Esophagus squamous epithelium (tissue), 5 donors: ENCODE data around the gene POMC. TPM values are rescaled to one million over a fixed set of nuclear protein-coding genes. Genes with fewer than 3 reads are reported as not detected.
A peak's percentile ranks its signal among the peaks of the same experiment; 100 is the strongest.
"Not testable (repeated sequence)": the region's sequence is repeated elsewhere in the genome, so short reads cannot be mapped to it uniquely, and the experiment has no call there.

ENCODE experiments used
- DNase-seq: peaks from one replicate; lab custom pipeline; 2025; lab: John Stamatoyannopoulos, UW
- H3K27ac ChIP-seq, 4 donors: fragments of 200-600 bp; sonication (generic); one replicate each; pipeline ENCODE4 v1.5.1; 2016 to 2019; ENCODE audit warnings: mild to moderate bottlenecking in 1 of 4
- H3K27me3 ChIP-seq, 4 donors: fragments of 200-600 bp; sonication (generic); 1 replicate in 3 of 4; 2 replicates in 1 of 4; pipeline versions ENCODE4 v1.5.1 to v1.6.0; 2017 to 2021; ENCODE audit warnings: antibody characterized with exemption in 1 of 4
- H3K36me3 ChIP-seq, 3 donors: fragments of 200-600 bp; sonication (generic); one replicate each; pipeline ENCODE4 v1.5.1; 2016 to 2019
- H3K4me1 ChIP-seq, 3 donors: fragments of 200-600 bp; sonication (generic); one replicate each; pipeline ENCODE4 v1.5.1; 2017 to 2019
- H3K4me3 ChIP-seq, 4 donors: fragments of 200-600 bp; sonication (generic); 1 replicate in 3 of 4; 2 replicates in 1 of 4; pipeline ENCODE4 v1.5.1; 2016 to 2019; ENCODE audit warnings: mild to moderate bottlenecking in 2 of 4, moderate library complexity in 1 of 4
- H3K9me3 ChIP-seq, 3 donors: fragments of 200-600 bp; sonication (generic); one replicate each; pipeline ENCODE4 v1.5.1; 2016 to 2019
- CTCF ChIP-seq, 6 experiments: fragments of 450-650 bp in 4 of 6; fragments of 200-600 bp in 2 of 6; sonication (generic) in 2 of 6; IDR thresholded peaks; one replicate each; pipeline ENCODE4 v1.5.1; 2016 to 2019; ENCODE audit warnings: antibody characterized with exemption in 6 of 6, mild to moderate bottlenecking in 4 of 6, moderate library complexity in 4 of 6
- POLR2A ChIP-seq, 4 donors: fragments of 450-650 bp; IDR thresholded peaks; one replicate each; pipeline ENCODE4 v1.6.1; 2017; ENCODE audit warnings: antibody characterized with exemption in 4 of 4, mild to moderate bottlenecking in 4 of 4, moderate library complexity in 3 of 4
- whole genome bisulfite sequencing, 2 donors: methylation state at CpG; one replicate each; pipeline ENCODE4 v1.1.5; 2018; 5-methylcytosine and 5-hydroxymethylcytosine counted together
- intact Hi-C: fragments of 100-400 bp; cut with DNase I; formaldehyde crosslinking; loops from one replicate; pipeline ENCODE4 v1.15.0; 2022
- total RNA-seq, 4 donors: library from RNA; depleted of rRNA; stranded (reverse); fragments of >200 nt; gene quantifications; one replicate each; pipeline ENCODE4 v1.1.0, GENCODE V29; 2016
- donor health status: DM: yes; HTN: yes; CAD: no.

Gene POMC
- total RNA-seq, 4 donors from 2014 or later = 3.1 to 6.1 (median 3.4) TPM; not detected in 1

GRCh38 chr2:25127646-25128045, 40.7 kb downstream of the POMC start:
- peaks cover 2 to 33% (median 5%) of the 10 kb centered on the region in 3 donors for H3K4me1 ChIP-seq
- no peak for DNase-seq
- WGBS, 2 donors = 31 to 74% methylated on average over 4 to 5 of the region's 5 CpGs
- H3K36me3 ChIP-seq = no peaks in the 10 kb centered on the region
- intact Hi-C loops = loop anchor here (5.0 to 10.0 kb wide), 2 partner anchors 150 to 723 kb away; no protein-coding TSS in a partner anchor
- TF ChIP-seq CTCF (IDR thresholded peaks at IDR 0.05) = no peak
- no peak for TF ChIP-seq POLR2A (IDR thresholded peaks at IDR 0.05)
- no peak overlapping the region for H3K4me3 ChIP-seq
- H3K9me3 ChIP-seq = no peaks in the 10 kb centered on the region
- peaks cover 0 to 32% (median 3%) of the 10 kb centered on the region in 4 donors for H3K27me3 ChIP-seq
- no peak overlapping the region for H3K27ac ChIP-seq

DNA sequence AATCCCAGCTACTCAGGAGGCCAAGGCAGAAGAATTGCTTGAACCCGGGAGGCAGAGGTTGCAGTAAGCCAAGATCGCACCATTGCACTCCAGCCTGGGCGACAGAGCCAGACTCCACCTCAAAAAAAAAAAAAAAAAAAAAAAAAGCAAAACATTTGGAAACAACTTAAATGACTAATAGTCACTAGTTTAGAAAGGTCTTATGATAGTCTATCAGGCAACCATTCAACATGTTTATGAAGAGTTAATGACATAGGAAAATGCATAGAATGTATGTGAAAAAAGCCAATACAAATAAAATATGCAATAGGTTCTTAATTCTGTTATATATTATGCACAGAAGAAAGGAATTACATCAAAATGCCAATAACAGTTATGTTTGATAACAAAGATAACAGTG, 41.3 kb downstream of the POMC start:
- intact Hi-C loops = loop anchor here (5.0 to 10.0 kb wide), 2 partner anchors 150 to 722 kb away; no protein-coding TSS in a partner anchor

DNA sequence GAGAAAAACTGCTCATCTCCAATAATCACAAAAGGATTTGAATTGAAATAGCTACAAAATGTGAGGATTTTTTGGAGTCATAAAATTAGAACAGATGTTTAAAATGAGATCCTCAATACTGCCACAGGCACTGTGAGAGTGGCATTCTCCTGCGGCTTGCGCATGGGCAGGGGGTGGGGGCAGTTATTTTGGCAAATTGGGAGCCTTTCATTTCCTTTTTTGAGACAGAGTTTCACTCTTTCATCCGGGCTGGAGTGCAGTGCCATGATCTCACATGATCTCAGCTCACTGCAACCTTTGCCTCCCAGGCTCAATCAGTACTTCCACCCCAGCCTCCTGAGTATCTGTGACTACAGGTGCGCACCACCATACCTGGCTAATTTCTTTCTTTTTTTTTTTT, 42.4 kb downstream of the POMC start:
- Histone ChIP-seq H3K27ac (no peak overlapping the region), H3K36me3 (no peaks in the 10 kb centered on the region), H3K9me3 (no peaks in the 10 kb centered on the region), H3K4me3 (no peak overlapping the region), H3K27me3 (peaks cover 0 to 15% (median under 1%) of the 10 kb centered on the region in 4 donors), H3K4me1 (peaks cover 0 to 20% (median 2%) of the 10 kb centered on the region in 3 donors)
- DNase-seq = no peak
- 79 to 87% methylated on average over 4 of the region's 4 CpGs for WGBS, 2 donors
- intact Hi-C loops = loop anchor here (5.0 to 10.0 kb wide), 2 partner anchors 149 to 721 kb away; no protein-coding TSS in a partner anchor
- no peak for TF ChIP-seq POLR2A (IDR thresholded peaks at IDR 0.05)
- TF ChIP-seq CTCF (IDR thresholded peaks at IDR 0.05) = no peak

More for the DNA sequence above, 41.3 kb downstream of the POMC start:
- WGBS, 2 donors = 81 to 93% methylated on average over 2 to 3 of the region's 3 CpGs
- not testable (repeated sequence) for H3K27ac ChIP-seq, DNase-seq, H3K4me3 ChIP-seq, H3K9me3 ChIP-seq, H3K36me3 ChIP-seq
- Histone ChIP-seq H3K4me1 (peaks cover 2 to 31% (median 5%) of the 10 kb centered on the region in 3 donors), H3K27me3 (peaks cover 0 to 26% (median 3%) of the 10 kb centered on the region in 4 donors)

GRCh38 chr2:25125189-25125588, 43.2 kb downstream of the POMC start:
- WGBS, 2 donors = 57 to 83% methylated on average over 3 to 6 of the region's 7 CpGs
- intact Hi-C loops = loop anchor here (5.0 to 10.0 kb wide), 2 partner anchors 148 to 720 kb away; no protein-coding TSS in a partner anchor
- DNase-seq = no peak
- Histone ChIP-seq H3K27ac (peak overlapping the region; percentile 9 to 50 (median 22)), H3K4me3 (no peak overlapping the region), H3K27me3 (peaks cover 0 to 8% (median 0%) of the 10 kb centered on the region in 4 donors), H3K36me3 (no peaks in the 10 kb centered on the region), H3K4me1 (peaks cover 0 to 19% (median 2%) of the 10 kb centered on the region in 3 donors), H3K9me3 (no peaks in the 10 kb centered on the region)
- TF ChIP-seq POLR2A (IDR thresholded peaks at IDR 0.05) (no peak), CTCF (IDR thresholded peaks at IDR 0.05) (no peak)

DNA sequence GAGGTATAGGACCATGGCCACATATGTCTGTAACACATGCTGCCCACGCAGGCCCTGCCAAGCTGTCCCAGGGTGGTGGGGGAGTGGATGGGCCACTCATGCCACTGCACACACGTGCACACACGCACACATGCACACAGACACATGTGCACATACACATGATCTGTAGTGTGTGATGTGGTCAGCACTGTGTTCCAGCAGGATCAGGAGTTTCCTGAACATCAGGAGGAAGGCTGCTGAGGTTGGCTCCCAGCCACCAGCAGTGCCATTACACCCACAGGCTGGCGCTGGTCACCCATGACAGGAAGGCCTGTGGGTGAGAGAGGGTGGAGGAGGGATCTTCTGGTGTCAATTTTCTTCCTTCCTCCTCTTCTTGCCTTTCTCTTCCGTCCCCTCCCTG, 44.7 kb downstream of the POMC start:
- peaks cover 0 to 11% (median 0%) of the 10 kb centered on the region in 3 donors for H3K4me1 ChIP-seq
- DNase-seq = no peak
- TF ChIP-seq POLR2A (IDR thresholded peaks at IDR 0.05) (no peak), CTCF (IDR thresholded peaks at IDR 0.05) (no peak)
- H3K36me3 ChIP-seq = no peaks in the 10 kb centered on the region
- H3K27ac ChIP-seq = no peak overlapping the region
- H3K4me3 ChIP-seq = no peak overlapping the region
- 46 to 78% methylated on average over 3 to 4 of the region's 5 CpGs for WGBS, 2 donors
- H3K9me3 ChIP-seq = no peaks in the 10 kb centered on the region
- no peaks in the 10 kb centered on the region for H3K27me3 ChIP-seq
- intact Hi-C loops = loop anchor here (10.0 kb wide), 1 partner anchor 719 kb away; no protein-coding TSS in a partner anchor
